GM19240 (cell line): ENCODE measurements around the gene MPHOSPH6.
"Not testable (repeated sequence)": the region's sequence is repeated elsewhere in the genome, so short reads cannot be mapped to it uniquely, and the experiment has no call there.

Experiments used
- DNase-seq: peaks from one replicate; pipeline ENCODE4 v3.0.0; 2011; ENCODE audit warnings: low spot score; ENCODE audit not compliant: insufficient read length

Gene MPHOSPH6

DNA sequence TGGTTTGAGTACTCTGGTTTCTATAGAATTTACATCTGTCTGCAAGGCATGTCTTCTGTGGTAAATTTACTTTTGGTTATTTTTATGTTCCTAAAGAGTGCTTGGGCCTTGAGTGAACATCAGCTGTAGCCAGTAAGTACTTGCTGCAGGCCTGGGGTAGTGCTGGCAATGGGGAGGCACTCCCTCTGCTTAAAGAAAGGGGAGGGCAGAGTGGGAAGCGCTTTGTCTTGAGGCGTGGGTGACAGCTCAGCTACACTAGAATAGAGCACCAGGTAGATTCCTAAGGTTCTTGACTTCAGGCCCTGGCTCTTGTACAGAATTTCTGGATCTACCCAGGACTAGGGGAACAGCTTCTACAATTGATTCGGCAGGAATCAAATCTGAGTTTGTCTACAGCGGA lies 50.6 kb downstream of the MPHOSPH6 start:
- no peak for DNase-seq

GRCh38 chr16:82118749-82119148 lies 51.3 kb downstream of the MPHOSPH6 start:
- DNase-seq, result no peak

- no peak for DNase-seq
Observed at GRCh38 chr16:82116535-82116934, 53.5 kb downstream of the MPHOSPH6 start.

DNA sequence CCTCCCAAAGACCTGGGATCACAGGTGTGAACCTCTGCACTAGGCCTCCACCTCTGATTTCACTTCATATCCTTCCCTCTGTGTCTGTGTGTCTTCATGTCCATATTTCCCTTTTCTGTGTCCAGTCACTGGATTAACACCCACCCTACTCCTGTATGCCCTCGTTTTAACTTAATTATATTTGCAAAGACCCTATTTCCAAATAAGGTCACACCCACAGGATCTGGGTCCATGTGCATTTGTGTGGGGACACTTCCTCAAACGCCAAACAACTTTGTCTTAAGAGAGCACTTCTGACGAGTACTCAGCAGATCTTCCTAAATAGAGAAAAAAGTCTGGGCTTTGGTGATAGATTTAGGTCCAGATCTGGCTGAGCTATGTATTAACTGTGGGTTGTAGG lies 56.3 kb downstream of the MPHOSPH6 start:
- no peak for DNase-seq

DNA sequence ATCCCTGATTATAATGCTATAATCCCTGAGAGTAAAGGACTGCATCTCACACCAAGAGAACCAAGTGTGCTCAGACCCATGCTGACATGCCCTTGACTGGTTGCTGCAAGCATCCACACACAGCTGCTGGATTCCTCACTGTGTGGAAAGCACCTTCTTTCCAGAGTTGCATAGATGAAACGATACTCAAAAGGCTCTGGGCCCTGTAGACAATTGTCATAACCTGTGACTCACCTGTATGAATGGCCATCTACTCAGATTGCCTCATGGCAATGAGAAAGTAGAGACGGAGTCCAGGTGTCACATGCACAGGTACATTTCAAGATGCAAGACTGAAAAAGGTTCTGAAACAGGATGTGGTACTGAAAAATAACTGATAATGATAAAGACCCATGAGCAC lies 58.1 kb downstream of the MPHOSPH6 start:
- DNase-seq, result no peak

GRCh38 chr16:82109266-82109665 lies 60.8 kb downstream of the MPHOSPH6 start:
- DNase-seq, result not testable (repeated sequence)

DNA sequence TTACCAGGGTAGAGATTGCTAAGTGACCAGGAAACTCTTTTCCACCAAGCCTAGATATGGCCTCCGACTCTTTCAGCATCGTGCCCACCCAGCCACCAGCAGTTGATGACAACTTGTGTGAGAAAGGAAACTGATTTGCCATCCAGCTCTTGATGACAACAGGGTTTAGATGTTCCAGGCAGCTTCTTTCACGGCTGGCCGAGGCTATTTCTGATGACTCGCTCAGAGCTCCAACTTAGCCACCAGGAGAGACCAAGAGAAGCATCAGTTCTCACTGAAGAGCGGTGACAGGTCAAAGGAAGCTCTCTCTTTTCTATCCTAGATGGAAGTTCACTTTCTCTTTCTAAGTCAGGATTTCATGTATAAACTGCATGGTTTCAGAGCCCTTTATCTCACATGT lies 61.2 kb downstream of the MPHOSPH6 start:
- DNase-seq, result no peak

DNA sequence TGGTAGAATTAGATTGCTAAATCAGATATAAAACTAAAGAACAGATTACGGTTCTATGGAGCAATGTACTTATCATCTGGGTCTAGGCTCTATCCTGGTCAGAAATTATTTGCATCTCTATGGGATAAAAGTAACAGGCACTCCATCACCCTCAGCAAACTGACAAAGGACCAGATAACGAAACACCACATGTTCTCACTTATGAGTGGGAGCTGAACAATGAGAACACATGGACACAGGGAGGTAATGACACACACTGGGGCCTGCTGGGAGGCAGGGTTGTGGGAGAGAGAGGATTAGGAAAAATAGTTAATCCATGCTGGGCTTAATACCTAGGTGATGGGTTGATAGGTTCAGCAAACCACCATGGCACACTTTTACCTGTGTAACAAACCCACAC lies 61.9 kb downstream of the MPHOSPH6 start:
- DNase-seq, result no peak

DNA sequence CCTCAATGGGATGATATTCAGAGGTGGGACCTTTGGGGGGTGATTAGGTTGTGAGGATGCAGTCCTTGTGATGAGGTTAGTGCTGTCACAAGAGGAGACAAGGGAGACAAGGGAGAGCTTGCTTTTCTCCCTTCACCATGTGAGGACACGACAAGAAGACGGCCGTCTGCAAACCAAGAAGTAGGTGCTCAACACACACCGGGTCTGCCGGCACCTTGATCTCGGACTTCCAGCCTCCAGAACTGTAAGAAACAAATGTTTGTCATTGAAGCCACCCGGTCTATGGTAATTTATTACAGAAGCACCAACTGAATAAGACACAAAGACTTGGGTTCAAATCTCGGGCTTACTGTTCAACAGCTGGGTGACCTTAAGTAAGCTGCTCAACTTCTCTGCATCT lies 64.9 kb downstream of the MPHOSPH6 start:
- no peak for DNase-seq
